ENCODE measurements around the gene PDE7B.

The PDE7B gene

DNA sequence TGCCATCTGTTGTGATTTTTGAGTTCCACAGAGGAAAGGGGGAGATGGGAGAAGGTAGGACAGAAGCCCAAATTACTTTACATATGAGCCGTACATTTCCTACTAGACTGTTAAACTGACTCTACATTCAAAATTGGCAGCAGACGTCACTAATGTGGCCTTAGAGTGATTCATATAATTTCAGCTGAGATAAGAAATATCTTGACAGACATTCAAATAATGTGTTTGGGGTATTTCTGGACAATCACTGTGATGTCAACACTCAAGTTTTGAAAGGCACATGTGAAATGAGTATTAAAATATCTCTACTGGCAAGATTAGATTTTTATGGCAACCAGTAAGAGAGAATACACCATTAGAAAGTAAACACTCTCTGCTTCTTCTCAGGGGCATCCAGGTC, 294.6 kb downstream of the PDE7B start:
- no peak for DNase-seq (ENCODE audit: low read depth, low spot score)

DNA sequence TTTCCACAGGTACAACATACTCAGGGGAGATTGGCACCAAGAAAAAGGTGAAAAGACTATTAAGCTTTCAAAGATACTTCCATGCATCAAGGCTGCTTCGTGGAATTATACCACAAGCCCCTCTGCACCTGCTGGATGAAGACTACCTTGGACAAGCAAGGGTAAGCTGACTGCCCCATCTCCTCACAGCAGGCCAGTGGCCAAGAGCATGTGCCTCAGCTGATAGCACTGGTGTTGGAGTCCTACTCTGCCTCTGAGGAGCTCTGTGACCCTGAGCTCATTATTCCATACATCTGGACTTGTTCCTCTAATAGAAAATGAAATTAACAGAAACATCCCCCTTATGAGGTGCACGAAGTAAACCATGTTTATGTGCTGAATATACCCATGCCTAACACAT, 295.8 kb downstream of the PDE7B start:
- no peak for DNase-seq (ENCODE audit: low read depth, low spot score)

DNA sequence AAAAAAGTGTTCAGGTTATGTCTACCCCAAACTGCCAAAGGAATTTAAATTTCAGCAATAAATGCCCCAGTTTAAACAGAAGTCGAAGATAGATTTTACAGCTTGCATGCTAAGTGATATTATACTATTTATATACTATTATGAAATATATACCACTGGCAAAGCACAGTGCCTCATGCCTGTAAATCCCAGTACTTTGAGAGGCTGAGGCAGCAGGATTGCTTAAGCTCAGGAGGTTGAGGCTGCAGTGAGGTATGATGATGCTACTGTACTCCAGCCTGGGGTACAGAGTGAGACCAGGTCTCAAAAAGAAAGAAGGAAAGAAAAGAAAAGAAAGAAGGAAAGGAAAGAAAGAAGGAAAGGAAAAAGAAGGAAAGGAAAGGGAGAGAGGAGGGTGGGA, 296.6 kb downstream of the PDE7B start:
- DNase-seq (ENCODE audit: low read depth, low spot score): no peak

DNA sequence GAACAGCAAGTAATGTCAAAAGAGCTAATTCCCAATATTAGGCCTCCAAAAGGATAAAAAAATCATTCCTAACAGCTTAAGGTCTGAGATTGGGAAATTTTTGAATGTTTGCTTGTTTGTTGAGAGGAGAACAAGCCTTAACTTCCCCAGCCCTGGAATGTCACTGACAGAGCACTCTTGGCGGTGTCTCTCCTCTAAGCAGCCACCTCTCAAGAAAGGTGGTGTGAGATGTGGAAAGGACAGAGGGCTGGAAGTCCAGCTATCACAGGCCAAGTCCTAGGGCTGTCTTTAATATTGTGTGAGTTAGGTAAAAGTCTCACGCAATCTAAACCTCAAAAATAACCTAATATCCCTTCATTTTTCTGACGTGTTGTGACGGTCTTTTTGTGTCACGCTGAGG, 297.0 kb downstream of the PDE7B start:
- no peak for DNase-seq (ENCODE audit: low read depth, low spot score)

DNA sequence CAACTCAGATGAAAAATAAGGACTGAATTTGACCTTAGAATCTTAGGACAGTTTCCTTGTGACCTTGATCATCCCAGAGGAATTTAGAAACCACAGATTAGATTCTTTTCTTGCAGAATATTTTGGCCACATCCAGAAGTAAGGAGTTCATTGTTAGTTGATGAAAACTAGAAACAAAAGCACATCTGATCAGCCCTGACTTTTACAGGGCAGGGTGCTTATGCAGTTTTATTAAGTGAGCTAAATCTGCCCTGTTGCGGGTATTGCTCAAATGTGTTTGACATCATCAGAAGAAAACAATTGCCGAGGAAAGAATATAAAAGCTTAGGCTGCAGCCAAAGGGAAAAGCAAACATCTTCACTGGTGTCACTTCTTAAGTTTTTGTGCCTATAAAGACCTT, 297.8 kb downstream of the PDE7B start:
- no peak for DNase-seq (ENCODE audit: low read depth, low spot score)

DNA sequence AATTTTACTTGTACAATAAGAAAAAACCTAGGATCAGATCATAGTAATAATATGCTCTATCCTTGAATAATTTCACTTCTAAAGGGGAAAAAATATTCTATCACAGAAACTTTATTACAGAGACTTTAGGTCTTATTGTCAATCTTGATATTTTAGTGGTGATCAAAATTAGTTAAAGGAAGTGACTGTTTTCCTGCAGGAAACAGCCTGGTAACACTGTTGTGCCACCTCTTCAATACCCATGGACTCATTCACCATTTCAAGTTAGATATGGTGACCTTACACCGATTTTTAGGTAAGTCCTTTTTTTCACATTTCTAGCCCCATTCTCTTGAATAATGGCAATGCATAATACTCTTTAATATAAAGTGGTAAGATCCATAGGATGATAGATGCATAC, 299.5 kb downstream of the PDE7B start:
- no peak for DNase-seq (ENCODE audit: low read depth, low spot score)

DNA sequence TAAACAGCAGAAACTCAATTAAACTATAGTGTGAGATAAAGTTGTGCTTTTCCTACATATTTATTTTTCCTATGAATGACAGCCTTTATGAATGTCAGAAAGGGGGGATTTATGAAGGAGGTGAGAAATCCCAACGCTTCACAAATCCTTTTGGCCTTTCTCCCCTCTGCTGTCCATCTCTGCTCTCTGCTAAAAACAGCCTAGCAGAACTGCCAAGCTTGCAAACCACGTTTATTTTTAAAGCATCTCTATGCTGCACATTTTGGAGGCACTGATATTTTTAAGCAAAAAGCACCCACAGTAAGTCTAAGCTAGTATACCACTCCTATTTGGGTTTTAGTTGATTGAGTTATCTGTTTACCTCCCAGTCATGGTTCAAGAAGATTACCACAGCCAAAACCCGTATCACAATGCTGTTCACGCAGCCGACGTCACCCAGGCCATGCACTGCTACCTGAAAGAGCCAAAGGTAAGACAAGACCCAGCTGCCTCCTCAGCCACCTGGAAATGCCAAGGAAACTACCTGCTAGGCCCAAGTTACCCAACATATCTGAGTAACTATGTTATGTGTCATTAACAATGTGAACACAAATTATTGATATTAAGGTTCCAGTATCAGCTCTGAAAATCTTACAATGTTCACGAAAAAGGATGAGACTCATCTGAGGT, 302.3 kb downstream of the PDE7B start:
- DNase-seq (ENCODE audit: low read depth, low spot score): no peak

DNA sequence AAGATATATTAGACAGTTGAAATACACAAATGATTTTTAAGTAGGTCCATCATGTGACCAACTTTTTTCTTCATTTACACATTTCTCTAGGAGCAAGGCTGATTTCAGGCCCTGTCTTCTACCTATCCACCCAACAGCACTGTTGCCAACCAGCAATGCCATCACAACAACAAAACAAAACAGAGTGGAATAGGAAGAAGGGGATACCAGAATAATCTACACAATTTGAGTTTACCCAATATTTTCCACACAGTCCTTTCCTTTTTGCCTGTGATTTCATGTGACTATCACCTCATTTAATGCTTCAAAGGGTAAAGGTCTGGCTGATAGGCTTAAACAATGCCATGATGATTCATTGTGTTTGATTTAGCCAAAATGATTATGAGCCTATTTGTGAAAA, 303.7 kb downstream of the PDE7B start:
- DNase-seq (ENCODE audit: low read depth, low spot score): no peak

DNA sequence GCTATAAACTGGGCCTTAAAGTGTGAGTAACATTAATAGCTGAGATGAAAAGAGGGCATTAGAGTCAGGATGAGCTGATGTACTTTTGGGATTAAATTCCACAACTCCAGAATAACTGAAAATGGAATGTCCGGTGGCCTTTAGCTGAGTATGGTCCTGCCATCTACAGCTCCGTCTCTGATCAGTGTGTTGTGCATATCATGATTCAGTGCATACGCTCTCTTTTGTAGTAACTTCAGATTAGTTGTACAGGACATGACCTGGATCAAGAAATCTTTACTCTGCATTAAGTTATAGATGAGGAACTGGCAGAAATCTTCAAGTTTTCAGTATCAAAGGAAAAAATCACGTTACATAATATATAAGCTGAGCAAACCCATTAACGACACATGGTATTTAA, 306.2 kb downstream of the PDE7B start:
- no peak for DNase-seq (ENCODE audit: low read depth, low spot score)

DNA sequence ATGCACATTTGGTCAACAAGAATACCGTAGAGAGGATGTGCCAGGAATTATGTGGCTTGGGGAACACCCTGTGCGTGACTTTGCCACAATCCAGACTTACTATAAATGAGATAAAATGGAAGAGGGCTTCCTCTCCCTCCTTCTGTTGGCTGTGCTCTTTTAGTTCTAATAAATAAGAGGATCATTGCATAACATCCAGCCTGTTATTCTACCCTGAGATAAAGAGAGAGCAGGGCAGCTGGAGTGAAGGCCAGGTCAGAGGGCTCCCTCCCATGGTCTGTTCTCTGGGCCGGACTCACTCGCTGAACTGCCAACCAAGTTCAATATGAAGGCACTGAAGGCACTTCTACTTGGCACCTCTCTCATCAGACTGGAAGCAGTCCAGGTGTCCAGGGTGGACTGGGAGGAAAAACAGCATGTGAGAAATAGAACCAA, 306.9 kb downstream of the PDE7B start:
- no peak for DNase-seq (ENCODE audit: low read depth, low spot score)

DNA sequence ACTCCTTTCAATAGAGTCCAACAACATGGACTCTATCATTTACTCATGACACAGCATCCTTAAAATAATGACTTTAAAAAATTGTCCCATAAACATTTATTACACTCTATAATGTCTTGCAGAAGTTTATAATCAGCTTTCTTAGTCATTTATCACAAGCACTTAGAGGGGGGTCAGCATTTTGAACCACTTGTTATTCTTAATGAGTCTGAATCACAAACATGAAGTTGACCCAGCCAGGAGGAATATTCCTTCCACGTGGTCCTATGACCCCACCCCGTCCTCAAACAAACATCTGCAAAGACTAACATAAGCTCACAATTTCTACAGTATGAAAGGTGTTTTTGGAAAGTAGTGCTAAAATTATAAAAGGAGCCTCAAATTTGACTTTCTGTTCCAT, 307.5 kb downstream of the PDE7B start:
- no peak for DNase-seq (ENCODE audit: low read depth, low spot score)

DNA sequence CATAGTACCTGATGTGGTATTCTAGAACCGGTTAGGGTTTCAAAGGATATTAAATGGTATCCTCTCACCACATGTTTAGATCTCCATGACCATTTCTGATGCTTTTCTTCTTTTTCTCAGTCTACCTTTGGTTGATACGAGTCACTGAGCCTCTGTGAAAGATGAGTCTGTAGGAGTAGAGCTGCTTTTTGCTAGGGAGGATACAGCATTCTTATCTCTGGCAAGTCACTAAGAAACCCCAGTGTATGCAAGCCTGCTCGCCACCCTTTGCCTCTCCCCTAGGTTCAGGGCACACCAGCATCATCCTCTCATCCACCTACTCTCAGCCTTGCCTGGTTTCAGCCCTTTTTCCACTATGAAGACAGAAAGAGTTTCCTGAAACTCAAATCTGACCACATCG, 308.7 kb downstream of the PDE7B start:
- DNase-seq (ENCODE audit: low read depth, low spot score): no peak

DNA sequence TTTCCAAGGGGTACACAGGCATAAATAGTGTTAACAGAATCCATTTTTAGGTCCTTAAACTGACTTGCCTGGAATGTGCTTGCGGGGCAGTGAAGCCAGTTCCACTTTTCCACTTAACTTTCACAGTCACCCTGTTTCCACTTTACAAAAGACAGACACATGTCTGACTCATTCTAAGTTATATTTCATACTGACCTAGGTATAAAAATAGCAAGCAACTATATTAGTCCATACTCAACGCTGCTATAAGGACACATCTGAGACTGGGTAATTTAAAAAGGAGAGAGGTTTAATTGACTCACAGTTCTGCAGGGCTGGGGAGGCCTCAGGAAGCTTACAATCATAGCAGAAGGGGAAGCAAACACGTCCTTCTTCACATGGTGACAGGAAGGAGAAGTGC, 310.4 kb downstream of the PDE7B start:
- no peak for DNase-seq (ENCODE audit: low read depth, low spot score)

DNA sequence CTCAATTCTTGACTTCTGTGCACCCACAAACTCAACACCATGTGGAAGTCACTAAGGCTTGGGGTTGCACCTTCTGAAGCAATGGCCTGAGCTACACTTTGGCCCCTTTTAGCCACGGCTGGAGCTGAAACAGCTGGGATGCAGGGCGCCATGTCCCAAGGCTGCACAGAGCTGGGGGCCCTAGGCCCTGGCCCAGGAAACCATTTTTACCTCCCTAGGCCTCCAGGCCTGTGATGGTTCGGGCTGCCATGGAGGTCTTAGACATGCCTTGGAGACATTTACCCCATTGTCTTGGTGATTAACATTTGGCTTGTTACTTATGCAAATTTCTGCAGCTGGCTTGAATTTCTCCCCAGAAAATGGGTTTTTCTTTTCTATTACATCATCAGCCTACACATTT, 311.8 kb downstream of the PDE7B start:
- DNase-seq (ENCODE audit: low read depth, low spot score): no peak

DNA sequence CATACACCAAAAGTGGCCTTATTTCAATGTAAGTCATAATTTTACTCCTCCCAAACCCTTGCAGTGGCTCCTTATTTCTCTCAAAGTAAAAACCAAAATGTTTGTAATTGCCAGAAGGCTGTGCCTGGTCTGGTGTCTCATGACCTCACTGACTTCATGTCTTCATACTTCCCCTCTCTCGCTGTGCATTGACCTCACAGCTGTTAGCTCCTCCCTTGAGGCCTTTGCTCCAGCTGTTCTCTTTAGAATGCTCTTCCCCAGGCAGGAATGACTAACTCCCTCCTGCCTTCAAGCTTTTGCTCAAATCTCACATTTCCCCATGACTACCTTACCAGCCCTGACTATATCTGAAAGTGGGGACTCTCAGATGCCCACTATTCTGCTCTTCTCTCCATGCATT, 315.3 kb downstream of the PDE7B start:
- DNase-seq (ENCODE audit: low read depth, low spot score): no peak

DNA sequence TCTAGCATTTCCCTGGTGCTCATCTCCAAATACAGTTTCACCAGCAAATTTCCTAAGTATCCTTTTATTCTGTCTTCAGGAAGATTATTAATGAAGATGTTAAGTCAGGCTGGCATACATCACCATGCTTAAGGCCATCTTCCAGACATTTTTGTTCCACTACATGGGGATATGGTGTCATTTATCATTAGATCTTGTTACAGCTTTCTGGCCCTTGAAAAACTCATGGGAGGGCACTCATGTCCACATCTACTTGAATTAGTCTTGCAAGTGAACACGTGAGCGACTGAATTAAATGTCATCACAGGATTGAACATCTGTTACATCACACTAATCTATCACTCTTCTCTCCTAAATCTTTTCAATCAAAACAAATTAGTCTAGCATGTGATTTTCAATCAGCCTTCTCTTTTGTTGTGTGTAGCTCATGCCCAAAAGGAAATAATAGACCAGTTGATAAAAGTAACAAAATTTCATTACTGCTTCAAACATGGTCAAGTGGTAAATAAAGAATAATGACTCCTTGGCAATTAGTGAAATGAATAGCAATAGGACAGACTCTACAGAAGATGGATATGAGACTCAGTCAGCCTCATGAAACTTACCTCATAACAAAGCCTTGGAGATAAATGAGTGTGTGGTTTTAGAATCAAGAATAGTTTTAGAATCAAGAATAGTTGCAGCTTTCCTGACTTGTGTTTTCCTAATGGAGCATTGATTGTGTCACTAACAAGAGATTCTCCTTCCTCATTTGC, 318.1 kb downstream of the PDE7B start:
- no peak for DNase-seq (ENCODE audit: low read depth, low spot score)

DNA sequence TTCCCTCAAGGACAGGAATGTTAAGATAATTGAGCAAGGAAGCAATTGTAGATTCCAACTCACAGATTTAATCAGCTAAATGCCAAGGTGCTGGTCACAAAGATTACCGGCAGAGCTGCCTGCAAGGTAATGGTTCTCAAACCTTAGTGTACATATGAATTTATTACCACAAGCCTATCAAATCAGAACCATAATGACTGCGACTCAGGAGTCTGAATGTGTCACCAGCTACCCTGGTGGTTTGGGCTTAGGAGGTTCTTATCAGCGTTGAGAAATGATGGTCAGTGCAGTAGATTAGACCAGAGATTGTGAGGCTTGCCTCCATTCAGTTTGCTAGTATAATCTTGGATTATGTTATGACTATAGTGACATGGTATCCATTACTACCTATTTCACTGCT, 319.7 kb downstream of the PDE7B start:
- DNase-seq (ENCODE audit: low read depth, low spot score): no peak

DNA sequence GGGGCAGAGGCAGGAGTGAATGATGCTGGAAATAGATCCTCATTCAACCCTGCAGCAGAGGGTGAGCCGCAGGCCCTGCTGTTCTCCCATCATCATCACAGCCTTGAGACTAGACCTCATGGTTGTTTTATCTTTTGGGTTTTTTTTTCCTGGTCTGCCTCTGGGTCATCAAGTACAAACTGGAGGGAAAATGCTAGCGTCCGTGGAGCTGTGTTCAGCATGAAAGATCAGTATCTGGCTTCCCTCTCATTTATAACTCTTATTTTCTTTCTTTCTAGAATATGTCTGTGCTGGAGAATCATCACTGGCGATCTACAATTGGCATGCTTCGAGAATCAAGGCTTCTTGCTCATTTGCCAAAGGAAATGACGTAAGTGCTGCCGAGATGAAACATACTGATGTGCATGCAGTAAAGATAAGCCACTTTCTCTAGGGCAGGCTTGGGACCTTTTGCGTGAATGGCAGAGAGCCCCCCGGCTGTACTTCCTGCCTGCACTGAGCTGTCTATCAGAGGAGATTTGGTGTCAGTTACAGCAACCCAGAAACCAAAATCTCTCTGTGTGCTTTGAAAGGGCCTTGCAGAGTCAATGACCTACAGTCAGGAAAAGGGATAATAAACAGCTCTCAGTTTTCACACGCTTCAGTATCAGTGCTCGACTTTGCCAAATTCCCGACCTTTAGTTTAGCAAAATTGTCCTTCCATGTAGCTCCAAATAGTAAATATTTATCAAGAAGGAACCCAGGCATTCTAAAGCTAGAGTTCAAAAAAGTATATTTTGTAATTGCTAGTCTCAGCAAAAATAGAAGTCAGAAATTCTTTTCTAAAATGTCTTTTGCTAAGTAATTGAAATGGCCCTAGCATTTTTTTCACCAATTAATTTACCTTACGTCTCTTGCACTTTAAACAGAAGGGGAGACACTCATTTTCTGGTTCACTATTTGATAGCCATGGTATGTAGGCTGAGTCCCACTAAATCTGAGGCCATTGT, 322.3 kb downstream of the PDE7B start:
- no peak for DNase-seq (ENCODE audit: low read depth, low spot score)

DNA sequence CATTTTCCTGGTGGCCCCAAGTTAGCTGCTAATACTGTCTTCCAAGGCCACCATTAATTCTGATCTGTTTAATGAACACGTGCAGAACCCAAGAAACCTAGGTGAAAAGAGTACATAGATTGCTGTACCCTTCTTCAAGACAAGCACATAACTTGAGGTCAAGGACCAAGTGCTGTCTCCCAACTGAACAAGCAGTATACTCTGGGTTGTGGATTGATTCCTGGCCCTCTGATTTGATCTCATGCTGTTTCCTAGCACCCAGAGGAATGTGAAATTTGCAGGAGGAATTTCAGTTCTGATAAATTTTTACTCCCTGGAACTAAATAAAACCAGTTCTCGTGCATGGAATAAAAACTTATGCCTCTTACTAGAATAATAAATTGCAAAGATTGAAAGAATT, 323.0 kb downstream of the PDE7B start:
- no peak for DNase-seq (ENCODE audit: low read depth, low spot score)

DNA sequence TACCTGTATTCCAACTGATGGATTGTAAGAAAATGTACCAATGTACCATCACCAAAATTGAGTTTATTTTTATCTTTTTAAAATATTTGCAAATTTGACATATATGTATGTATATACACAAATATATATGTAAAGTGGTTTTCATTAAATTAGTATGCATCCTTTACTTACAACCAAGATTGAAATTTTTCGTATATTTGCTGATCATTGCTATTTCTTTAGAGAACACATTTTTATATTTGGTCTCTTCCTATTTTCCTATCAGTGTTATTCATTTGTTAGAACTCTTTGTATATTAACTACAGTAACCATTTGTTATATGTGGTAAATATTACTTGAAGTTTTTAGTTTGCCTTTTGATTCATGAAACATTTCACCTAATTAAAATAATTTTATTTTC, 324.4 kb downstream of the PDE7B start:
- no peak for DNase-seq (ENCODE audit: low read depth, low spot score)

DNA sequence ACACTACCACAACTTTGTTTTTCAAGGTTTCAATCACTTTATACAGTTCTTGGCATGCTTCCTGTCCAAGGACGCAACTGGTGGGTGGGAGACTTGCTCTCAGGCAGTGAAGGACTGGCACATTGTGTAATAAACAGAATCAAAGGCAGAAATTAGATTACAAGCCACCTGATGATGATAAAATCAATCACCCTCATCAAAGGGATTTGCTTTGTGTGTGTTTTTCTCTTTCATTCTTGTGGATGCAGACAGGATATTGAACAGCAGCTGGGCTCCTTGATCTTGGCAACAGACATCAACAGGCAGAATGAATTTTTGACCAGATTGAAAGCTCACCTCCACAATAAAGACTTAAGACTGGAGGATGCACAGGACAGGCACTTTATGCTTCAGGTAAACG, 327.2 kb downstream of the PDE7B start:
- no peak for DNase-seq (ENCODE audit: low read depth, low spot score)
